Stomach (tissue), 4 donors: ENCODE data around the gene SH3PXD2A.

Source experiments
- CTCF ChIP-seq, 7 experiments: fragments of 450-650 bp in 4 of 7; fragments of 200-600 bp in 3 of 7; sonication (generic) in 3 of 7; IDR thresholded peaks; one replicate each; pipeline ENCODE4 v1.5.1; 2016 to 2019; ENCODE audit warnings: antibody characterized with exemption in 7 of 7, control low read depth in 2 of 7, mild to moderate bottlenecking in 1 of 7
- EP300 ChIP-seq: sonication (generic); formaldehyde crosslinking; IDR thresholded peaks from one replicate; pipeline ENCODE4 v1.6.1; 2017; ENCODE audit warnings: antibody characterized with exemption
- POLR2A ChIP-seq, 4 donors: fragments of 450-650 bp; IDR thresholded peaks; one replicate each; pipeline ENCODE4 v1.6.1; 2016; ENCODE audit warnings: antibody characterized with exemption in 4 of 4, control low read depth in 2 of 4, mild to moderate bottlenecking in 1 of 4, moderate library complexity in 1 of 4
- POLR2AphosphoS5 ChIP-seq, 3 donors: sonication (generic); formaldehyde crosslinking; IDR thresholded peaks; one replicate each; pipeline ENCODE4 v1.6.1; 2016; ENCODE audit warnings: antibody characterized with exemption in 3 of 3

DNA sequence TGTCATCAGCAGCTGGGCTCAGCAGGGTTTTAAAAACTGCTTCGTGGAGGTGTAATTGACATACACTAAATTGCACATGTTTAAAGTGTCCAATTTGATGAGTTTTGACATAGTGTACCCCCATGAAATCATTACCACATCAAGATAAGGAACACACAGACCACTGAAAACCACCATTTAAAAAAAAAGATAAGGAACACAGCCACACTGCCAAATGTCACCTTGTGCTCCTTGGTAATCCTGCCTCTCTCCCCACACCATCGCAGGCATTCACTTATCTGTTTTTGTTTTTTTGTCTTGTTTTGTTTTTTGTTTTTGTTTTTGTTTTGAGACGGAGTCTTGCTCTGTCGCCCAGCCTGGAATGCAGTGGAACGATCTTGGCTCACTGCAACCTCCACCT, 286.9 kb downstream of the SH3PXD2A start:
- TF ChIP-seq CTCF (IDR thresholded peaks at IDR 0.05) (no peak), EP300 (no peak), POLR2A (IDR thresholded peaks at IDR 0.05) (no peak), POLR2AphosphoS5 (IDR thresholded peaks at IDR 0.05) (no peak)
